Smooth muscle cell of trachea (primary cell): ENCODE results near the gene PDHB. TPM values are rescaled to one million over a fixed set of nuclear protein-coding genes. Genes with fewer than 3 reads are reported as not detected.

ENCODE experiments used
- total RNA-seq: library from RNA; depleted of rRNA; stranded (reverse); fragments of >200 nt; gene quantifications from 2 replicates; pipeline ENCODE4 v1.2.1, GENCODE V29; 2014

PDHB gene
- 54.9 and 127 TPM in 2 replicates for total RNA-seq

DNA sequence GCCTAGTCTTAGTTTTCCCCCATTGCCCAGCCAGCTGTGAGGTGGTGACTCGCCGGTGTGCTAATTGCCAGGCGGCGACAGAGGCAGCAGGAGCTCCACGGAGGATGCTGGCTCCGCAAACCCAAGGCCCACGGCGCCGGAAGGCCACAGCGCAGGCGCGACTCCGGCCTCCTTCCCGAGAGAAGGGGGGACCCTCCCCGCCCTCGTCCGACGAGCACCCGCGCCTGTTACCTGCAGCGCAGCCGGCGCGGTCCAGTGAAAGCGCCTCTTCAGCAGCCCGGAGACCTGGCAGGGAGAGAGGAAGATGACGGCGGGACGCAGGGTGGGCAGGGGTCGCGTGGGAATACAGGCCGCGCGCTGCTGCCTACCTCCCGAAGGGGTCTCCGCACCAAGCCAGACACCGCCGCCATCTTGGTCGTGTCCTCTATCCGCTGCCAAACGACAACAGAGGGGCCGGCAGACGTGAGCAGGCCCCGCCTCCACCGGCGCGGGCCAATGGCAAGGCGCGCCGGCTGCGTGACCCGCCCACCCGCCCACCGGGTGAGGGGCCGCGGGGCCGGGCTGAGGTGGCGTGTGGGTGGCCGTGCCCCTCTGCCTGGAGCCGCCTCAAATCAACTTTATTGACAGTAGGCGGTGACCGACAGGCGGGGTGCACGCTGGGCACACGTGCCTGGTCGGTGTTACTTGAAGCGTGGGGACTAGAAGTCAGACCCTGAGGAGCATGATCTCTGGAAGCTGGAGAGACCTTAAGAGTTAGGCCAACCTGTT is at the start of gene PDHB:
Gene PDHB (minus strand): TSS at position 433 of the 768 bp plus-strand sequence. CDS start 23 bp downstream, at position 410.

Other genes with a start within 250 kb of the PDHB start
- gene DNASE1L3, start 222.9 kb downstream of the PDHB start, total RNA-seq = not detected in 2 replicates
- gene ABHD6, start 196.0 kb downstream of the PDHB start, total RNA-seq = 8.6 and 12.1 TPM in 2 replicates
- gene RPP14, start 127.6 kb downstream of the PDHB start, total RNA-seq = 8.9 and 14.7 TPM in 2 replicates
- 11.2 and 13.5 TPM in 2 replicates for gene HTD2, start 127.3 kb downstream of the PDHB start, total RNA-seq
- gene PXK, start 100.9 kb downstream of the PDHB start, total RNA-seq = 54.4 and 84.2 TPM in 2 replicates
- 6.9 and 10.8 TPM in 2 replicates for gene KCTD6, start 58.3 kb upstream of the PDHB start, total RNA-seq
- gene ACOX2, start 103.4 kb upstream of the PDHB start, total RNA-seq = 26.5 and 27.1 TPM in 2 replicates
- under 0.01 and 0.15 TPM in 2 replicates for gene FAM107A, start 143.6 kb upstream of the PDHB start, total RNA-seq
- not detected in 2 replicates for gene FAM3D, start 232.9 kb upstream of the PDHB start, total RNA-seq